Spleen (tissue), 7 donors: ENCODE results near the gene DDTL.

Experiments
- CTCF ChIP-seq, 11 experiments: fragments of 200-600 bp in 7 of 11; fragments of 450-650 bp in 4 of 11; sonication (generic) in 4 of 11; IDR thresholded peaks in 8 of 11; conservative IDR thresholded peaks in 3 of 11; 1 replicate in 7 of 11; 2 replicates in 4 of 11; pipeline versions ENCODE4 v1.4.0 to v1.8.0; 2016 to 2021; ENCODE audit warnings: antibody characterized with exemption in 11 of 11, inconsistent platforms in 4 of 11, mild to moderate bottlenecking in 1 of 11
- POLR2A ChIP-seq, 3 donors: fragments of 450-650 bp; IDR thresholded peaks; one replicate each; pipeline ENCODE4 v1.5.1; 2017; ENCODE audit warnings: antibody characterized with exemption in 3 of 3, mild to moderate bottlenecking in 1 of 3
- POLR2AphosphoS5 ChIP-seq, 3 donors: sonication (generic); formaldehyde crosslinking; IDR thresholded peaks; one replicate each; pipeline ENCODE4 v1.5.1; 2017; ENCODE audit warnings: antibody characterized with exemption in 3 of 3
- donor health status: DM: no; HTN: no; CAD: no; lungs with moderate emphysema.
- donor health status: DM: no; HTN: no; CAD: no.
- donor health status: DM: no; HTN: no; CAD: no.

- no peak for TF ChIP-seq CTCF (IDR thresholded peaks at IDR 0.05 in 8 of 11, conservative IDR thresholded peaks at IDR 0.05 in 3 of 11)
- TF ChIP-seq POLR2AphosphoS5 (IDR thresholded peaks at IDR 0.05), result no peak
- no peak for TF ChIP-seq POLR2A (IDR thresholded peaks at IDR 0.05)
Observed at GRCh38 chr22:24003887-24004286, 37.2 kb downstream of the DDTL start.
